ENCODE results near the gene FILIP1L. TPM values are rescaled to one million over a fixed set of nuclear protein-coding genes. Genes with fewer than 3 reads are reported as not detected.

FILIP1L gene
- total RNA-seq, 1 experiment from 2014 or later = 0.07 TPM

DNA sequence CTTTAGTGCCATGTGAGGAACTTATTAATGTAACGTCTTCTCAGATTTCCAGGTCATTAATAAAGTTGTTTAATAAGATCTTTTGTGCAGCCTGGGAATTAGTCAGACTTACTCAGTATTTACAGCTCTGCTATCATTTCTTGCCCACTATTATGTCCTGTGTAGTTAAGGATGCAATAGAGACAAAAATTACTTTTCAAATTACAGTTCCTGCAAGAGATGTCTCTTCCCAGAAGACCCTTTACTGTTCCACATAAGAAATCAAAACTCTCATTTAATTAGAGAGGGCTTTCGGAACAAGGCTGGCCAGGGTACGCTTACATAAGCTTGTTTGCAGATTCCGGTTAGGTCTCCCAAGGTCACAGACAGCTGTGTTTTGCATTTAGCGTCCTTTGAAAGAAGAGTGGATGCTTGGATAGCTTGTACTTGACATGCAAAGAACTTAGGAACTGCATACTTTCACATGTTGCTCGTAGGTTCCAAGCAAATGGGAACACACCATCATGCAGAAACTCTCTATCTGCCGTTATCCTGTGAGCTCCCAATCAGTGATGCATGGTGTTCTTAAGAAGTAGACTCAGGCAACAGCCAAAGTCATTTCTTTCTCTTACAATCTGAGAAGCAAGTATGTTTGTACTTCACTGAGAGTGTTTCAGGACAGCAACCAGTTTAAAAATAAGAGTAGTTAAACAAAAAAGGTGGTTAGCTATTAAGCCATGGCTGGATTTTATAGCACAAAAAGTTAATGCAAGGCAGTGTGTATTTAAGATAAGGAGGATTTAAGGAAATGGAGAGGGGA is 37.4 kb downstream of the FILIP1L start:
- H3K27ac Mint-ChIP-seq = 0 out of 7 replicates have a peak overlapping the region, but pooled peaks of 1 of the 3 experiments have one; percentile 3
- no peak overlapping the region for H3K4ac ChIP-seq (ENCODE audit: low read depth, low read length)
- no peaks in the 10 kb centered on the region for H3K36me3 Mint-ChIP-seq (ENCODE audit: insufficient read depth in 1 of 3, low read depth in 3 of 3)
- WGBS (ENCODE audit: extremely low coverage, insufficient read length, low lambda C conversion rate) = no CpG with 5 or more reads among the region's 7 CpGs
- TF ChIP-seq, protein P1, sequence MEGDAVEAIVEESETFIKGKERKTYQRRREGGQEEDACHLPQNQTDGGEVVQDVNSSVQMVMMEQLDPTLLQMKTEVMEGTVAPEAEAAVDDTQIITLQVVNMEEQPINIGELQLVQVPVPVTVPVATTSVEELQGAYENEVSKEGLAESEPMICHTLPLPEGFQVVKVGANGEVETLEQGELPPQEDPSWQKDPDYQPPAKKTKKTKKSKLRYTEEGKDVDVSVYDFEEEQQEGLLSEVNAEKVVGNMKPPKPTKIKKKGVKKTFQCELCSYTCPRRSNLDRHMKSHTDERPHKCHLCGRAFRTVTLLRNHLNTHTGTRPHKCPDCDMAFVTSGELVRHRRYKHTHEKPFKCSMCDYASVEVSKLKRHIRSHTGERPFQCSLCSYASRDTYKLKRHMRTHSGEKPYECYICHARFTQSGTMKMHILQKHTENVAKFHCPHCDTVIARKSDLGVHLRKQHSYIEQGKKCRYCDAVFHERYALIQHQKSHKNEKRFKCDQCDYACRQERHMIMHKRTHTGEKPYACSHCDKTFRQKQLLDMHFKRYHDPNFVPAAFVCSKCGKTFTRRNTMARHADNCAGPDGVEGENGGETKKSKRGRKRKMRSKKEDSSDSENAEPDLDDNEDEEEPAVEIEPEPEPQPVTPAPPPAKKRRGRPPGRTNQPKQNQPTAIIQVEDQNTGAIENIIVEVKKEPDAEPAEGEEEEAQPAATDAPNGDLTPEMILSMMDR (conservative IDR thresholded peaks at IDR 0.05) = no peak
- no peaks in the 10 kb centered on the region for H3K9me3 Mint-ChIP-seq
- H3K4me1 ChIP-seq (ENCODE audit: insufficient read depth, low read length) = peaks cover 5% of the 10 kb centered on the region
- no peak overlapping the region; a peak in 1 of 5 replicates for H3K4me3 Mint-ChIP-seq
- no peak overlapping the region for H2AFZ ChIP-seq (ENCODE audit: low read length)
- H3K23ac ChIP-seq (ENCODE audit: insufficient read length, low read depth, low read length) = no peak overlapping the region
- 0 out of 2 replicates have a peak overlapping the region, but pooled peaks have one; percentile 26 for H2BK15ac ChIP-seq (ENCODE audit: low read depth, low read length)
- no peak overlapping the region for H2BK120ac ChIP-seq (ENCODE audit: low read depth, low read length, poor library complexity, severe bottlenecking)
- no peak overlapping the region for H3K56ac ChIP-seq (ENCODE audit: insufficient read length, low read depth, low read length)
- H3K4me1 Mint-ChIP-seq = peaks cover 18 to 22% of the 10 kb centered on the region in 2 experiments
- H4K91ac ChIP-seq (ENCODE audit: insufficient read length, low read depth, low read length) = no peak overlapping the region
- H3K27me3 ChIP-seq (ENCODE audit: insufficient read depth, low read length) = no peaks in the 10 kb centered on the region
- no peak overlapping the region for H3K9ac ChIP-seq (ENCODE audit: extremely low read depth, insufficient read length, low read length)
- no peaks in the 10 kb centered on the region for H3K9me3 ChIP-seq (ENCODE audit: control insufficient read depth, low read depth, low read length)
- H3K79me2 ChIP-seq (ENCODE audit: insufficient read depth, low read length) = no peaks in the 10 kb centered on the region
- H3K23me2 ChIP-seq (ENCODE audit: insufficient read length, low read depth, low read length, poor library complexity, severe bottlenecking) = no peaks in the 10 kb centered on the region
- no peak overlapping the region for H2BK20ac ChIP-seq (ENCODE audit: low read depth, low read length, poor library complexity, severe bottlenecking)
- no peak overlapping the region for H3K18ac ChIP-seq (ENCODE audit: insufficient read length, low read depth, low read length)
- H4K5ac ChIP-seq (ENCODE audit: insufficient read length, low read depth, low read length) = no peak overlapping the region
- H3K27me3 Mint-ChIP-seq (ENCODE audit: low read depth) = no peaks in the 10 kb centered on the region
- no peak overlapping the region for H2BK5ac ChIP-seq (ENCODE audit: insufficient read length, low read length)
- H4K20me1 ChIP-seq (ENCODE audit: control insufficient read depth, insufficient read depth, insufficient read length) = no peaks in the 10 kb centered on the region
- H3T11ph ChIP-seq (ENCODE audit: low read length) = no peak overlapping the region
- no peak overlapping the region for H3K4me2 ChIP-seq (ENCODE audit: insufficient read depth, insufficient read length, low read length)
- H3K14ac ChIP-seq (ENCODE audit: insufficient read depth, low read length) = no peak overlapping the region
- DNase-seq = no peak
- no peaks in the 10 kb centered on the region for H3K79me1 ChIP-seq (ENCODE audit: insufficient read depth, low read depth, low read length, poor library complexity, severe bottlenecking)
- no peak overlapping the region for H4K8ac ChIP-seq (replicated peaks; ENCODE audit: insufficient read length, low read depth, low read length)
- no peak overlapping the region for H3K27ac ChIP-seq (ENCODE audit: insufficient read length, low read depth, low read length)
- no peak overlapping the region for H2BK12ac ChIP-seq (ENCODE audit: insufficient read length, low read depth, low read length)
- no peak overlapping the region for H2AK5ac ChIP-seq (ENCODE audit: insufficient read length, low read length)
